Measurements from ENCODE around the gene IFNG-AS1.

The IFNG-AS1 gene

DNA sequence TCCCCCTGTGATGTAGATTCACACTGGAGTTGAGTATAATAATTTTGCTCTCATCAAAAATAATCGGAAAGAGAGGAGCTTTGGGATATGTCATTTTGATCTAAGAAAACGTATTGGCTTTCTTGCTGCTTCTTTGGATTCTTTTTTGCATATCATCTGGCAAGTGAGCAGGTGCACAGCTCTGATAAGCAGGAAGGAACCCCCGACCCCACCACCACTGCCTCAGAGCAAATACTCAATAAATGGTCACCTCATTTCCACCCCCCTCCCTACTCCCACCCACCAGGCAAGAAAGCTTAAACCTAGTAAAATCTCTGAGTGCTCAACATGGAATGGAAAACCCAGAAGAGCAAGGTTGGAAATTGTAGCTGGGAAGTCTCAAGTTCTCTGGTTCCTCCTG is 49.4 kb downstream of the IFNG-AS1 start:
- no peaks in the 10 kb centered on the region for H3K9me3 Mint-ChIP-seq (ENCODE audit: low read depth)
- H3K27ac Mint-ChIP-seq: no peak overlapping the region
- peaks cover 32% of the 10 kb centered on the region for H3K4me1 Mint-ChIP-seq (ENCODE audit: low read depth)
- no peaks in the 10 kb centered on the region for H3K27me3 Mint-ChIP-seq
- peaks cover 2% of the 10 kb centered on the region for H3K36me3 Mint-ChIP-seq
- no peak overlapping the region for H3K4me3 Mint-ChIP-seq

GRCh38 chr12:68040450-68041075 is 51.3 kb downstream of the IFNG-AS1 start:
- Mint-ChIP-seq H3K27ac (peak overlapping the region; percentile 7), H3K9me3 (ENCODE audit: low read depth) (no peaks in the 10 kb centered on the region), H3K27me3 (no peaks in the 10 kb centered on the region), H3K4me1 (ENCODE audit: low read depth) (peaks cover 32% of the 10 kb centered on the region), H3K36me3 (peaks cover 2% of the 10 kb centered on the region), H3K4me3 (no peak overlapping the region)

- no peaks in the 10 kb centered on the region for H3K9me3 Mint-ChIP-seq (ENCODE audit: low read depth)
- no peaks in the 10 kb centered on the region for H3K27me3 Mint-ChIP-seq
- H3K27ac Mint-ChIP-seq: peak overlapping the region; percentile 51
- H3K4me3 Mint-ChIP-seq: no peak overlapping the region
- H3K36me3 Mint-ChIP-seq: no peaks in the 10 kb centered on the region
- peaks cover 27% of the 10 kb centered on the region for H3K4me1 Mint-ChIP-seq (ENCODE audit: low read depth)
These were observed 53.0 kb downstream of the IFNG-AS1 start for GRCh38 chr12:68042212-68042699.

GRCh38 chr12:68043435-68043834 is 54.2 kb downstream of the IFNG-AS1 start:
- Mint-ChIP-seq H3K4me3 (no peak overlapping the region), H3K27ac (no peak overlapping the region), H3K9me3 (ENCODE audit: low read depth) (no peaks in the 10 kb centered on the region), H3K4me1 (ENCODE audit: low read depth) (peaks cover 18% of the 10 kb centered on the region), H3K36me3 (no peaks in the 10 kb centered on the region), H3K27me3 (no peaks in the 10 kb centered on the region)

- no peaks in the 10 kb centered on the region for H3K27me3 Mint-ChIP-seq
- H3K36me3 Mint-ChIP-seq: no peaks in the 10 kb centered on the region
- no peaks in the 10 kb centered on the region for H3K4me1 Mint-ChIP-seq (ENCODE audit: low read depth)
- no peak overlapping the region for H3K27ac Mint-ChIP-seq
- no peak overlapping the region for H3K4me3 Mint-ChIP-seq
- no peaks in the 10 kb centered on the region for H3K9me3 Mint-ChIP-seq (ENCODE audit: low read depth)
These were observed 59.5 kb downstream of the IFNG-AS1 start for GRCh38 chr12:68048648-68049297.

- Mint-ChIP-seq H3K27me3 (no peaks in the 10 kb centered on the region), H3K27ac (no peak overlapping the region), H3K9me3 (ENCODE audit: low read depth) (peaks cover 28% of the 10 kb centered on the region), H3K4me3 (no peak overlapping the region), H3K4me1 (ENCODE audit: low read depth) (no peaks in the 10 kb centered on the region), H3K36me3 (peaks cover 14% of the 10 kb centered on the region)
These were observed 67.1 kb downstream of the IFNG-AS1 start for GRCh38 chr12:68056300-68056699.

GRCh38 chr12:68063900-68064590 is 74.8 kb downstream of the IFNG-AS1 start:
- Mint-ChIP-seq H3K4me1 (ENCODE audit: low read depth) (peaks cover 4% of the 10 kb centered on the region), H3K4me3 (no peak overlapping the region), H3K27me3 (no peaks in the 10 kb centered on the region), H3K27ac (no peak overlapping the region), H3K36me3 (peaks cover 34% of the 10 kb centered on the region), H3K9me3 (ENCODE audit: low read depth) (peaks cover 30% of the 10 kb centered on the region)

- Mint-ChIP-seq H3K4me1 (ENCODE audit: low read depth) (peaks cover 4% of the 10 kb centered on the region), H3K9me3 (ENCODE audit: low read depth) (peaks cover 23% of the 10 kb centered on the region)
These were observed 75.9 kb downstream of the IFNG-AS1 start for GRCh38 chr12:68065163-68065562.

GRCh38 chr12:68065687-68066086 is 76.4 kb downstream of the IFNG-AS1 start:
- Mint-ChIP-seq H3K27me3 (no peaks in the 10 kb centered on the region), H3K4me3 (no peak overlapping the region), H3K9me3 (ENCODE audit: low read depth) (peaks cover 21% of the 10 kb centered on the region), H3K27ac (no peak overlapping the region), H3K4me1 (ENCODE audit: low read depth) (peaks cover 4% of the 10 kb centered on the region), H3K36me3 (peaks cover 32% of the 10 kb centered on the region)

More at GRCh38 chr12:68065163-68065562, 75.9 kb downstream of the IFNG-AS1 start:
- H3K4me3 Mint-ChIP-seq: no peak overlapping the region
- no peaks in the 10 kb centered on the region for H3K27me3 Mint-ChIP-seq
- no peak overlapping the region for H3K27ac Mint-ChIP-seq
- H3K36me3 Mint-ChIP-seq: peaks cover 32% of the 10 kb centered on the region

DNA sequence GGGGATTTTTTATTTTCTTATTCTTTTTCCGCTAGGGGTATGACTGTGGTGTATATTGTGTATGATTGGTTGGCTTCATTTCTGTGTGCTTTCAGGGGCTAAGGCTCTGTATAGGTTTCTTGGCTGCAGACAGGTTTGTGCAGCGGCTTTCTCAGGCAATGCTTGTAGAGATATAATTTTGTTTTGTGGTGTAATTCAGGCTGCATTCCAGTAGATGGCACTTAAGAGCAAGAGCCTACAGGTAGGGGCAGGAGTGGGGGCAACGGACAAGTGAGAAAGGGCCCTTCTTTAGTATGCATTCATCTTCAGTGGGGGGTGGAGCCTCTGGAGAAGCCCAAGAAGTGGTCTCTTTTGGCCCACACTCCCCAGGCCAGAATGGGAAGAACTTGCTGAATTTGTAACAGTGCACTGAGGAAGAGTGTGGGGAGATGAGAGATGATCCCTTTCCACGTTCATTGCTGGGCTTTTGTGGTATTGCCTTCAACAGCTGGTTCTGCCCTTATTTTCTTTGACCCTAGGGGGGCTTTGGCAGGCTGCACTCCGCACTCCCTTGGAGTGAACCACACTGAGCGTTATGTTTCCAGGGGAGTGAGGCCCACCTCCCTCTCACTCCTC is 78.6 kb downstream of the IFNG-AS1 start:
- H3K4me3 Mint-ChIP-seq: no peak overlapping the region
- H3K9me3 Mint-ChIP-seq (ENCODE audit: low read depth): peaks cover 15% of the 10 kb centered on the region

GRCh38 chr12:68069275-68069674 is 80.0 kb downstream of the IFNG-AS1 start:
- Mint-ChIP-seq H3K4me3 (no peak overlapping the region), H3K9me3 (ENCODE audit: low read depth) (peaks cover 15% of the 10 kb centered on the region), H3K36me3 (peaks cover 20% of the 10 kb centered on the region), H3K4me1 (ENCODE audit: low read depth) (peaks cover 4% of the 10 kb centered on the region), H3K27me3 (no peaks in the 10 kb centered on the region), H3K27ac (no peak overlapping the region)

More for the DNA sequence above, 78.6 kb downstream of the IFNG-AS1 start:
- Mint-ChIP-seq H3K4me1 (ENCODE audit: low read depth) (peaks cover 4% of the 10 kb centered on the region), H3K27ac (no peak overlapping the region), H3K27me3 (no peaks in the 10 kb centered on the region), H3K36me3 (peaks cover 20% of the 10 kb centered on the region)

Measured in activated naive CD8-positive, alpha-beta T cell (primary cell).